ENCODE results near the gene CASKIN1.
"Not testable (repeated sequence)": the region's sequence is repeated elsewhere in the genome, so short reads cannot be mapped to it uniquely, and the experiment has no call there.

Gene CASKIN1

DNA sequence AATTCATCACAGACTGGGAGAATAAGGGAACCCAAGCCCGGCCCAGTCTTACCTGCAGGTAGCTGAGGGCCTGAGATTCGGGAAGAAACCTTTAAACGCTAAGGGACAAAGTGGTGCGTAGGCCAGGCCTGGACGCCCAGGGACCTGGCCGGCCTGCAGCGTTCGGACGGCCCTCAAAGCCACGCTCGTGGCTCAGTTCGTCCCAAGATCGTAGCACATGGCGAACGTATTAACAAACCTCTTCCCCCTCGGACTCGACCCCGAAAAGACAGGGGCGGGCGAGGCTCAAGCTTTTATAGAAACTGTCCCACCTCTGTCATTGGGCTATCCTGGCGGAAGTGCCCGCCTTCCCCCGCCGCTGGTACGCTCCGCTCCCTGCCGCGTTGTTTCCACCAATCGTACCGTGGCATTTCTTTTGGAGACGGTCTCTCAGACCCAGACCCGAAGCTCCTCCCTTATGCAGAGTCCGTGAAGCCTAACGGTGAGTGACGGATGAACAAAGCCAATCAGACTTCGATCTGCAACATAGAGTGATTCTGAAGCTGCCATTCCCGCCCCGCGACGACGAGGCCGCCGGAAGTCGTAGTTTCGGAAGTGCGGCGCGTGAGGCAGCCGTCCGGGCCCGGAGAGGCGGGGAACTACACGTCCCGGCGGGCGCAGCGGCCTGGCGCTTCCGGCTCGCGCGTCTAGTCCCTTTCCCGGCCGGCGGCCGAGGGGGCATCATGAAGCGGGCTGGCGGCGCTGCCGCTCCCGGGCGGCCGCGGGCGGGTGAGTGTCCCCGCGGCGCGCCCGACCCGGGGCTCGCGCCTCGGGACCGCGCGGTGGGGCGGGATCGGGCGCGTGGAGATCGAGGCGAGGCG lies 41.1 kb downstream of the CASKIN1 start, which contains the start of gene TRAF7:
Gene TRAF7 (plus strand): TSS at position 692 of the 860 bp plus-strand sequence. CDS start 8,139 bp downstream, outside the sequence.
- DNase-seq: peak; percentile 93

DNA sequence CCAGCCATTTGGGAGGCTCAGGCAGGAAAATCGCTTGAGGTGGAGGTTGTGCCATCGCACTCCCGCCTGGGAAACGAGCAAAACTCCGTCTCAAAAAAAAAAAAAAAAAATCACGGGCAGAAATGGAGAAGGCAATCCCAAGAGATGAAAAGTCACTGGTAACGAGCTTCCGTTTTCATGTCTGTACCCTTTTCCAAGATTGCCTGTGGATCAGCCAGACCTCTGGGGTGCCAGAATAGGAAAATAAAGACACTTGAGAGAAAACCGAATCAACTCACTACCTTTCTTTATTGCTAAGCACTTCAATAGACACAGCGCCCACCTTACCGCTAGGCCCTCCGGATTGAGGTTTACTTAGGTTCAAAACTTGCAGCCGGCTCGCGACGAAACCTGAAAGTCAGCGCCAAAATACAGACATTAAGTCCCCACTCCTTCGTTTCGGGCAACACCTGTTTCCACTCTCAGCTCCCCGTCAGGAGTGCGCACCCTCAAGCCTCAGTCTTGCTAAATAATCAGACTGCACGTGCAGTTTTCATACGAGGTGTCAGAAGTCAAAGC lies 41.8 kb downstream of the CASKIN1 start:
- no peak for DNase-seq

DNA sequence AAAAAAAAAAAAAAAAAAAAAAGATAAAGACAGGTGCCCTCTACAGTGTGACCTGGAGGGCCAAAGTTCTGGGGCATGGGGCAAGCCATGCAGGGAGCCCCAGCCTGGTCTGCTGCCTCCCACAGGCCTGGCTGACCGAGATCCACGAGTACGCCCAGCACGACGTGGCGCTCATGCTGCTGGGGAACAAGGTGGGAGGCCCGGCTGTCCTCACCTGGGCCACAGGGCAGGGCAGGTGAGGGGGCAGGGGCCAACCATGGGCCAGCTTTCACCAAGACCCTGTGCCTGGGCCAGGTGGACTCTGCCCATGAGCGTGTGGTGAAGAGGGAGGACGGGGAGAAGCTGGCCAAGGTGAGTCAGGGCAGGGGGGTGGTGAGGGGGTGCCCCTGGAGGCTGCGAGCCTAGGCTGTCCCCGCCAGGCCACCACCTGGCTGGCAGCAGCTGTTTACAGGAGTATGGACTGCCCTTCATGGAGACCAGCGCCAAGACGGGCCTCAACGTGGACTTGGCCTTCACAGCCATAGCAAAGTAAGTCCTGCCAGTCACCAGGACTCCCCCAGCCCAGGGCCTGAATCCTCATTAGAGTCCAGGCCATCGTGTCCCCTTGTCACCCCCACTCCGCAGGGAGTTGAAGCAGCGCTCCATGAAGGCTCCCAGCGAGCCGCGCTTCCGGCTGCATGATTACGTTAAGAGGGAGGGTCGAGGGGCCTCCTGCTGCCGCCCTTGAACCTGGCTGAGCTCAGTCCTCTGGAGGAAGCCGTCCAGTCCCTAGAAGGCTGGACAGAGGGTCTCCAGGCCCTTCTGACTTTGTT lies 43.5 kb downstream of the CASKIN1 start:
- no peak for DNase-seq

DNA sequence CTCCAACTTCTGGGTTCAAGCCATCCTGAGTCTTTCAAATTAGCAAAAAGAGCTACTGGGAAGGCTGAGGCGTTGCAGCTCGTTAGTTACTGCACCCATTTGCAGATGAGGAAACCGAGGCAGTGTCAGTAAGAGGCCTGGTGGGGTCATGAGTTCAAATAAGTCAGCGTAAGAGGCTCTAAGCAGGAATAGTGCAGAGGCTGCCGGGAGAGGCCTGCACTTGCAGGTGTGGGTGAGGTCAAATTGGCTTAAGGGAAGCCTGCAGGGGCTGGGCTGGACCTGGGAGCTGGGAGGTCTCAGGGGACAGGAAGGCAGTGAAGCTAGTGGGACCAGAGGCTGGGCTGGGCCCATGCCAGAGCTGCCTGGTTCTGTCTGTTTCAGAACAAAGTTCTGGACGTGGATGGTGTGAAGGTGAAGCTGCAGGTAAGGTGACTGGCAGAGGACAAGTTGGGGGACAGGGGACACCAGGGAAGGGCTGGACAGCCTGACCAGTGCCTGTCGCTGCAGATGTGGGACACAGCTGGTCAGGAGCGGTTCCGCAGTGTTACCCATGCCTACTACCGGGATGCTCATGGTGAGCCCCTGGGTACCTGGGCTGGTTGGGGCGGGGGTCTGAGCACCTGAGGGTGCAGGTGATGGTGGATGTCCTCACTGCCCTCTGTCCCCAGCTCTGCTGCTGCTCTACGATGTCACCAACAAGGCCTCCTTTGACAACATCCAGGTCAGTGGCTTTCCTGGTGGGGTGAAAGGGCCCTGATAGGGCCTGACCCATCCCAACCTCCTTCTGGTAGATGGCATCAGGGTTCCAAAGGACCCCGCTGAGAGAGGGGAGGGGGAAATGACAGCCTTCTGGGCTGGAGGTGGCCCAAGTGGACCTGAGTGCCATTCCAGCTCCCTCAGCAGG lies 45.0 kb downstream of the CASKIN1 start:
- DNase-seq: no peak

DNA sequence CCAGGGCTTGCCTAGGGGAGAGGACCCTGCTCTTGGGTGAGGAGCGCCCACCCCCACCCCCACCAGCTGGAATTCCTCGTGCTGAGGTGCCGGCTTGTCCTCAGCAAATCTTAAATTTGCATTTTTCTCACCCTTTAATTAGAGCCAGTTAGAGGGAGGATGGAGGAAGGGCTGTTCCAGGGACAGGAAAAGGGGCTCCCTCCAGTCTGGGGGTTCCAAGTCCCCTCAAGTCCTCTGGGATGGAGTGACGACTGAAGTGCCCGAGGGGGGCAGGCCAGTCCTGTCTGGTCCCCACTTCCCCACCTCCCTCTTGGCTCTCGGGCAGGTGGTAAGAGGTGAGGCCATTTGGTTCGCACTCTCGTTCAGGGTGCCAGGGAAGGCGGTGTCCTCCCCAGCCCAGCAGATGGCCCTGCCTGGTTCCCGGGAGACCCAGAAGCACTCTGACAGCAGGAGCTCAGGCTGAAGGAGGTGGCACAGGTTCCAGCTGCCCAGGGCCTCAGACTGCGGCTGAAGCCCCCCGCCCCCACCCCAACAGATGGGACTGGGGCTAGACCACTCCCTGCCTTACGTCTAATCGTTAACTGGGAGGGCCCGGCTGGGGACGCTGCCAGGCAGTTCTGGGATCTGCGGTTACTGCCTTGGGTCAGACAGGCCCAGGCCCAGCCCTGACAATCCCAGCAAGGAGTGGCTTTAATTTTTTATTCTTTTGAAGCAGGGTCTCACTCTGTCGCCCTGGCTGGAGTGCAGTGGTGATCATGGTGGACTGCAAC lies 45.8 kb downstream of the CASKIN1 start:
- no peak for DNase-seq

DNA sequence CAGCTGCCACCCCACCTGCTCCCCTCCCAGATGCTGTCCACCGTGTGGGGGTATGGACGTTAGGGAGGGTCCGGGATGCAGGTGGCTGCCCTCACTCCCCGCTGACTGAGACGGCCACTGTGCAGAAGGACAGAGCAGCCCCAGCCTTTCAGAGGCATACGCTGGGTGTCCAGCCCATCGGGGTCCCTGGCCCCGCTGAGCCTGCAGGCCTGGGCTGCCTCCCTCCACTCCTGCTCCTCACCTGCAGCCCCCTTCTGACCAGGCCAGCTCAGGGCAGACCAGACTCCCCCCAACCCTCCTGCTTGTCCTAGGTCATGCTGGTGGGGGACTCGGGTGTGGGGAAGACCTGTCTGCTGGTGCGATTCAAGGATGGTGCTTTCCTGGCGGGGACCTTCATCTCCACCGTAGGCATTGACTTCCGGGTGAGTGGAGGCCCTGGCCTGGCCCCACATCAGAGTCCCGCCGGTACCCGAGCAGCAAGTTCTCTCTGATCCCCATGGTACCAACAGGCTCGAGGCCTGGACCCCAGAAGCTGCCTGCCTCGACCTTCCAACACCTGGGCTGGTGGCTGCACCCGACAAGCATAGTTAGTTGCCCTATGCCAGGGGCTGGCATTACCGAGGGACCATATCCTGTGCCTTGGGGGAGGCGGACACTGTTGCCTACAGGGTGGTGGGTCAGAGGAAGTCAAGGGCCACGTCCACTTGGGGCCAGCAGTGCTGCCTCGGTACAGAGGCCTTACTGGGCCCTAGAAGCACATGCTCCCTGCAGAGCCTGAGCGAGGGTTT lies 46.6 kb downstream of the CASKIN1 start:
- DNase-seq: no peak

DNA sequence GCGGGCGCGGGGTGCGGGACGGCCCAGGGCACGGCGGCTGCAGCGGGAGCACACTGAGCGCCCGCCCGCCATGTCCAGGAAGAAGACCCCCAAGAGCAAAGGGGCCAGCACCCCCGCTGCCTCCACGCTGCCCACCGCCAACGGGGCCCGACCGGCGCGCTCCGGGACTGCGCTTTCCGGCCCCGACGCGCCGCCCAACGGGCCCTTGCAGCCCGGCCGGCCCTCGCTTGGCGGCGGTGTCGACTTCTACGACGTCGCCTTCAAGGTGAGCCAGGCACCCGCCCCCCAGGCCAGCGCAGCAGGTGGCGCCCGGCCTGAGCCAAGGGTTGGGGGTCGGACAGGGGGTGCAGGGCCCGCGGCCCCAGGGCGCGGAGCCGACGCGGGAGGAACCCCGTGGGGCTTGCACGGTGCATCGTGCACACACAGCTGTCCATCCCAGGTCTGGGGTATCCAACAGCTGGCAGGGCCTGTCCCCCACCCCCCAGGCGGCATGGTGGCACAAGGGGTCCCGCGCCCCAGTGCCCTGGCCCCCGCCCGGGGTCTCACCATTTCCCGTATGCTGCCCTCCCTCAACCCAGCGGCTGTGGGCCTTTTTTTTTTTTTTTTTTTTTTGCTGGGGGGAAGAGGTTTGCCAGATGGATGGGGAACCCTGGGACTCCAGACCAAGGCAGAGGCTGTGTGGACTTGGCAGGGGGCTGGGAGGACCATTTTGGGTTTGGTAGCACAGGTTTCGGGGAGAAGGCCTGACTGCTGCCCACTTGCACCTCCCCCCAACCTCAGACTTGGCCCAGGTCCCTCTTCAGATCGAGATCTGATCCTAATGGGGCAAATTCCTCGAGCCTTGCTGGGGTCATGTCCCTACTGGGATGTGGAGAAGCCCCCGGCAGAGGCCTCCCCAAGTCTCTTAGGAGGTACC lies 47.4 kb downstream of the CASKIN1 start:
- DNase-seq: peak; percentile 39

DNA sequence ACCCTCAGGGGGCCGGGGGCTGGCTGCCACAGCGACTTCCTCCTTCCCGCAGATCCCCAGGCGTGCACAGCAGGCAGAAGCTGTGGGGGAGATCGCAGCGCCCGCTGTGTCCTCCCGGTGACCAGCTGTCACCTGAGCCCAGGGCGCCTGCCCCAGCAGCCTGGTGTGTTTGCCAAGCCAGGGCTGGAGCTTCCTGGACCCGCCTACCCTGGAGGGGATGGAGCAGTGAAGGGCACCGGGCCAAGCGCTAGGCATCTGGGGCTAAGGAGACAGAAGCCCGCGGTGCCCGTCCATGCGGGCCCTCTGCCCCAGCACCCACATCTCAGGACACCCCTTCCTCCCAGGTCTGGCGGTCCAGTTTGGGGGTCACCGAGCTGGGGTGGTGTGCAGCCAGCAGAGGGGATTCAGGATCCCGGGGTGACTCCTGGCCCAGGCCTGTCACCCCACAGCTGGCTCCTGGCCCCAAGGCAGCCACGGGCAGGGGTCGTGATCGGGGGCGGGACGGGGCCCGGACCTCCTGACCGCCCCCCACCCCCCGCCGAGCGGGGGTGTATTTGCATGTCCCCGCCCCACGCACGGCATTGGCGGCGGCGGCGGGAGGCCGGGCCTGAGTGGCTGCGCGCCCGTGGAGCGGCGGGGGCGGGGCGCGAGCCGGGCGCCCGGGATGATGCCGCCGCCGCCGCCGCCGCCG lies 48.3 kb downstream of the CASKIN1 start, which contains the start of gene RAB26:
Gene RAB26 (plus strand): TSS at position 645 of the 691 bp plus-strand sequence. CDS start 159 bp downstream, outside the sequence.
- DNase-seq: peak; percentile 65

DNA sequence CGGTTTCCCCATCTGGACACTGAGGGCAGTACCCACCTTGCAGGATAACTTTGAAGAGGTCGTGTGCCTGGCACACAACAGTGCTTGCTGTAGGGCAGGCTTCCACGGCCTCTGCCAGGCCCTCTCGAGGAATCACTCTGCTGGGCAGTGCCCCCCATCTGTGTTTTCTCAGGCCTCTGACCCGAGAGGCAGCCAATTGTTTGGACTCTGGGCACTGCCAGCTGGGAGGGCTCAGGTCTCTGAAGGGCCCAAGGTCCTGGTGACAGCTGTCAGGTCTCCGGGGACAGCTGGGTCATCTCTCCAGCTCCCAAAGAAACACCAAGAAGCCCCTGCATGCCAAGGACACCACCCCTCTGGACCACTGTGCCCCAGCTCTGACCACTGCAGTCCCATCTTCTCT lies 49.0 kb downstream of the CASKIN1 start:
- no peak for DNase-seq

DNA sequence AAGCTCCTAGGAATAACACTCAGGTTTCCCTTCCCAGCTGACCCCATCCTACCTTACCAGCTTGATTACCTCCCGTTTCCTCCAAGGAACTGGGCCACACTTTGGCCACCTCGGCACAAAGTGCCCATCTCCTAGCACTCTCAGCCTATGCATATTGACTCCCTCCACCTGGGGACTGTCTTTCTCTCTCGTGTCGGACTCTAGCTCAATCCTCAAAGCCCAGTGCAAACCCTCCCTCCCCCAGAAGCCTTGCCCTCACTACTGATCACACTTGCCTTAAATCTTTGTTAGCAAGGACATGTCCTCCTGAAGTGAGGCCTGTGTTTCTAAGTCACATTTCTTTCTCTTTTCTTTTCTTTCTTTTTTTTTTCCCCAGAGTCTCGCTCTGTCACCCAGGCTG lies 50.6 kb downstream of the CASKIN1 start:
- no peak for DNase-seq

DNA sequence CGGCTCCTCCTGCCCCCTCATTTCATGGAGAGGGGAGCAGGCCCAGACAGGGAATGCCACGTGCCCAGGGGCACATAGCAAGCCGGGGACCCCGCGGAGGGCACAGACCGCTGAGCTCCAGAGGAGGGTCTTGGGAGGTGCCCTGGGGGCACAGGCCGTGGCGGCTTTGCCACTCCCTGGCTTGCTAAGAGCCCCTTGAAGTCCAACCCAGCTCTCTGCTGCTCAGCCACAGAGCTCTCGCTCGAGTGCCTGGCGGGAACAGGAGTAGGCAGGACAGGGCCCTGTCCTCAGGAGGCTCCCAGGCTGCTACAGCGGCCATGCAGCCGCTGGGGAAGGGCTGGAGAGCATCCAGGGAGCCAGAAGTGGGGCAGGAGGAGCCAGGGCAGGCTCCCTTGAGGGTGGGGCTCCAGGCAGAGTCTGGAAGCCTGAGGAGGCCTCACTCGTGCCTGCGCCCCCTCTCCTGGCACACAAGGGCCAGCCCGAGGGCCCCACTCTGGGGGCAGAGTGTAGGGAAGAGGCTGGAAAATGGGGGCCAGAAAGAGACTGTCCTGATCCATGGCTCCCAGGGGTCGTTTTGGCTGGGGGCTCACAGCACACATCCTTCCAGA lies 52.4 kb downstream of the CASKIN1 start:
- no peak for DNase-seq

DNA sequence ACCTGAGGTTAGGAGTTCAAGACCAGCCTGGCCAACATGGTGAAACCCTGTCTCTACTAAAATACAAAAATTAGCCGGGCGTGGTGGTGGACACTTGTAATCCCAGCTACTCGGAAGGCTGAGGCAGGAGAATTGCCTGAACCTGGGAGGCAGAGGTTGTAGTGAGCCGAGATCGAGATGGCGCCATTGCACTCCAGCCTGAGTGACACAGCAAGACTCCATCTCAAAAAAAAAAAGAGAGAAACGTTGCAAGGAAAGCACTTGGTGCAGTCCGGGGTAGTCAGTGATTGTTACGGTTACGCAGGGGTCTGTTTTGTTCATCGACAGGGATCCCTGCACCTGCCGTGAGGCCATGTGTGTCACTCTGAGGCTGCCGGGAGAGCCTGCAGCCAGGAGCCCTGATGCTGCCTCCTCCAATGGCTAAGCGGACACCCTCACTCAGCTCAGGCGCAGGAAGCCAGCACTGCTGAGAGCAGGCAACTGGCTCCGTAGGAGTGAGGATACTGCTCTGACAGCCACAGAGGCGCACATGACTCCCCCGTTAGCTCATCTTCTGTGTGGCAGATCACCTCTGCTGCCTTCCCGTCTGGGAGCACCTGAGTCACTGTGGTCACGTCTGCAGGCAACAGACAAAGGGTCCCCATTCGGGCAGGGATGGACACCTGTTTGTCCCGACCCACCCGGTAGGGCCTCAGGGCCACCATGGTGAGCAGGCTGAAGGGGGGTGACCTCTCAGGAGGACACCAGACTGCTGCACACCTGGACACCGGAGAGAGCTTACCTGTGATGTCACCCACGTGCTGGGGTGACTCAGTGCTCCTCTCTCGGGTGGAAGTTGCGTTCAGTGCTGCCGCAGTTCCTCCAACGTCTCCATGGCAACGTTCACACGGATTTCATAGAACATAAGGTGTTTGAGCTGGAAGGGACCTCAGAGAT lies 53.2 kb downstream of the CASKIN1 start:
- no peak for DNase-seq

DNA sequence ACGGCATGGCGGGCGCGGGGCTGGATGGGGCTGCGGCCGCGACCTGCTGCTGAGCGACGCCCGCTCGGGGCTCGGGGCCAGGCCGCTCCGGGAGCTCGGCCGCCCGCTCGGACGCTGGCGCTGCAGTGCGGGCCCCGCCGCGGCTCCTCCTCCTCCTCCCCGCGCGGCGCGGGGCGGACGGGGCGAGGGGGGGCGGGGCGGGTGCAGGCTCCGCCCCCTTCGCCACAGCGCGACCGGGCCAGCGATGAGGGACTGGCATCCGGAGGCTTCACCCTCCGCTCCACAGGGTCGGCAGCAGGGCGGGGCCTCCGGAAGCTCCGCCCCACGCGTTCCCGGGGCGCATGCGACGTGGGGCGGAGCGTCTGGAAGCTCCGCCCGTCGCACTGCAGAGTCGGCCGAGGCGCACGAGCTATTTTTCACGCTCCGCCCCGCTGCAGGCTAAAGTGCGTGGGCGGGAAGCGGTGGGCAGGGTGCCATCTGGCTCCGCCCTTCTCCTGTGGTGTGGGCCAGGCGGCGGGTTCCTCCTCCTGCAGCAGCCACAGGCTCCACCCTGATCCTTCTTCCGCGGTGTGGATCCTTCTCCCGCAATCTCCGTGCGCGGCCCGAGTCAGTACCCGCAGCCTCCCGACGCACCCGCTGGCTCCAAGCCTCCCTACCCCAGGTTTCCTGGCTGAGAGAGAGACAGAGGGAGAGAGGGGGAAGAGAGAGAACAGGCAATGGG lies 60.5 kb downstream of the CASKIN1 start, which contains the start of gene PKD1:
Gene PKD1 (minus strand): TSS at position 129 of the 721 bp plus-strand sequence. CDS start 209 bp downstream, outside the sequence.
- DNase-seq: peak; percentile 99

DNA sequence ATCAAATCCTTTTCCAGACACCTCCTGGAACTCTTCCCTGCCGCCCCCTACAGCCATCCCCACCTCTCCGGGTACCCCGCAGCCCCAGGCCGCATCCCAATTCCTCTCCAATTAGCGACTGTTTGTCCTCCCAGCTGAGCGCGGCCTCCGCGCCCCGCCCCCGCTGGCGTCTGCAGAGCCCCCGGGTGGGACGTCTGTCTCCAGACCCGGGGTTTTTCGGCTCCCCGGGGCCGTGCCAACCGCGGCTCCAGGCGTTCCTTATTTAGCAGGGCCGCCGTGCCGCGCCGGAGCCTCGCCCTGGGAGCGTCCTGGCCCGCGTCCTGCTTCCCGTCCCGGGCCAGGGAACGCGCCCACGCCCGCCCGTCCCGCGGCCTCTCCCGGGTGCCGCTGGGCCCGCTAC lies 61.3 kb downstream of the CASKIN1 start:
- DNase-seq: peak; percentile 43

DNA sequence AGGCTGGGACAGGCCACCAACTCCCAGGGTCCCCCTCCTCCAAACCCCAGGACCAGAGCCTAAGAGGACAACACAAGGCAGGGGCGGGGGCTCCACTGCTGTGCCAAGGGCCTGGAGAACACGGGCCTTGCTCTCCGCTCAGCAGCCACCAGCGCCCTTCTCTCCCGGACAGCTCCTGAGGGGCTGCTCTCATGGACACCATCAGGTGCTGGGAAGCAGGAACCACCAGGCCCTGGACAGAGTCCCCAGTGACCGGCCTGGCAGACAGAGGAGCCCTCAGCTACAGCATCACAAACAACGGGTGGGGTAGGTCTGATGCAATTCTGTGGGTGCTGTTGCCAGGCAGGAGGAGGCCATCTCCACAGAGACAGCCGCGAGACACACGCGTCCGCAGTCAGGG lies 62.6 kb downstream of the CASKIN1 start:
- DNase-seq: not testable (repeated sequence)

DNA sequence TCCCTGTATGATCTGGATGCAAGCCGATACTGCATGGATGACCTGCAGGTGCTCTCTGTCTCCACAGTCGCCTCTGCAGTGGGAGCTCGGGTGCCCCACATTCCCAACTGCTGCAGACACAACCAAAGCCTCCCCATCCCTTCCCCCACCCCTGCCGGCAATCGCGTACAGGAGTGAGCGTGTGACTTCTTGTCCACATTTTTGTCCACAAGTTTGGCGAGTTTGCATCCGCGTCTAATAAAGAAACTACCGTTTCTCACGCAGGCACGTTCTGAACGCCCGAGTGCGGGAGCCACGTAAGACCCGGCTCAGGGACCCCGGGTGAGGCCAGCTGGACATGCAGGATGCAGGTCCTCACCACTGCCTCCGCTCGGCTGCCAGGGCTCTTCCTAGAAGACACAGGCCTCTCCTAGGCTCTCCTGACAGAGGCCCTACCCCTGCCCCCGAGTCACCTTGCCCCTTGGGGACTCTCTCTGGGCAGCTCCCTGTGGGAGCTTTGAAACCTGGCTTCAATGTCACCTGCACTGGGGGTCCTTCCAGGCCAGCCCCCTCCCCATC lies 66.4 kb downstream of the CASKIN1 start:
- DNase-seq: not testable (repeated sequence)
